Umbilical cord (tissue), 1 donor: ENCODE measurements around the gene CCM2L. TPM values are rescaled to one million over a fixed set of nuclear protein-coding genes. Genes with fewer than 3 reads are reported as not detected.

Experiments
- total RNA-seq: library from RNA; depleted of rRNA; stranded (reverse); fragments of >200 nt; gene quantifications from one replicate; pipeline ENCODE4 v1.2.3, GENCODE V29; 2014; ENCODE audit warnings: low replicate concordance; ENCODE audit not compliant: insufficient read depth

The CCM2L gene
- total RNA-seq, 1 donor from 2014 or later = 7.9 TPM

Other genes with a start within 250 kb of the CCM2L start
- 0.72 TPM for gene MYLK2, start 191.1 kb upstream of the CCM2L start, total RNA-seq
- 0.72 TPM for gene FOXS1, start 164.8 kb upstream of the CCM2L start, total RNA-seq
- gene DUSP15, start 139.9 kb upstream of the CCM2L start, total RNA-seq = 6.0 TPM
- 5.8 TPM for gene TTLL9, start 139.8 kb upstream of the CCM2L start, total RNA-seq
- 1.2 TPM for gene PDRG1, start 58.4 kb upstream of the CCM2L start, total RNA-seq
- 0.48 TPM for gene XKR7, start 42.3 kb upstream of the CCM2L start, total RNA-seq
- gene HCK, start 41.8 kb downstream of the CCM2L start, total RNA-seq = 6.0 TPM
- 12.5 TPM for gene TM9SF4, start 99.3 kb downstream of the CCM2L start, total RNA-seq
- gene PLAGL2, start 197.3 kb downstream of the CCM2L start, total RNA-seq = 1.2 TPM
- 43.1 TPM for gene POFUT1, start 197.4 kb downstream of the CCM2L start, total RNA-seq